ENCODE results near the gene MTHFR. TPM values are rescaled to one million over a fixed set of nuclear protein-coding genes. Genes with fewer than 3 reads are reported as not detected.

The MTHFR gene
- total RNA-seq, 1 experiment from 2014 or later, result 18.2 TPM

DNA sequence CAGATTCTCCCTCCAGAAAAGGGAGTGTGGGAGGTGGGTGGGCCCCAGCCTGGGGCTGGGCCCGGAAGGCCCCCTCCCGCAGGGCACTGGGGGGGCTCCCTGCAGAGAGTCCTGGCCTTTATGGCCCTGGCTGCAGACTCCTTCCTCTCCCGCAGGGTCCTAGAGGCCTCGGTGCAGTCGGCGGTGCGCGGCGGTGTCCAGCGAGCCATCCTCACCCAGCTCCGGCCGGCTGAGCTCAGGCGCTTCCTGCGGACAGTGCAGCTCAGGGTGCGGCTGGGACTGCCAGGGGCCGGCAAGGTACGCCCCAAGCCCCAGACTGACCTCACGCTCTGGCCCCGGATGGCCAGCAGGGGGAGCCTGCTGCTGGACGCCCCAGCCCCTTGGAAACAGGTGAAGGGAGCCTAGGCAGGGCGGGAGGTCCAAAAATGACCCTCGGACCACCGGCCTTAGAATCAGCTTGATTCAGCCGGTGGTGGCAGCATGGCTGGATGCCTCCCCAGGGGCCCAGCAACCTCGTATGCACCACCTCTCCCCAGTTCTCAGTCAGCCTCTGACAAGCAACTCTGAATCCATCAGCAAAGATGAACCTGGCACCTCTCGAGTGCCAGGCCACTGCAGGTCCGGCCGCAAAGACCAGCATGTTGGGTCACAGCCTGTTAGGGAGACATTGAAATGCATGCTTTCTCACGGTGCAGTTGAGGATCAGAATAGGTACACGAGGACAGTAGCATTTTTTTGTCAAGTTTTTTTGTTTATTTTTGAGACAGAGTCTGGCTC lies 20.6 kb downstream of the MTHFR start:
- peak overlapping the region in 1 of 2 experiments; percentile 29; a peak in 1 of 5 replicates for H3K4me3 Mint-ChIP-seq
- no peak overlapping the region for H3K9ac ChIP-seq (ENCODE audit: extremely low read depth, insufficient read length, low read length)

More for the DNA sequence above, 20.6 kb downstream of the MTHFR start:
- no peaks in the 10 kb centered on the region for H3K27me3 ChIP-seq (ENCODE audit: insufficient read depth, low read length)
- H3K9me3 Mint-ChIP-seq, result no peaks in the 10 kb centered on the region
- H2BK15ac ChIP-seq (ENCODE audit: low read depth, low read length), result no peak overlapping the region
- H3K9me3 ChIP-seq (ENCODE audit: control insufficient read depth, low read depth, low read length), result no peaks in the 10 kb centered on the region
- WGBS (ENCODE audit: extremely low coverage, insufficient read length, low lambda C conversion rate), result no CpG with 5 or more reads among the region's 30 CpGs
- no peak overlapping the region for H3K18ac ChIP-seq (ENCODE audit: insufficient read length, low read depth, low read length)
- no peak overlapping the region for H2BK12ac ChIP-seq (ENCODE audit: insufficient read length, low read depth, low read length)
- no peaks in the 10 kb centered on the region for H3K79me2 ChIP-seq (ENCODE audit: insufficient read depth, low read length)
- peaks cover 25 to 34% of the 10 kb centered on the region in 2 experiments for H3K4me1 Mint-ChIP-seq
- H3K4me1 ChIP-seq (ENCODE audit: insufficient read depth, low read length), result peaks cover 6% of the 10 kb centered on the region; the same call in 1 of the 2 replicates
- H3K56ac ChIP-seq (ENCODE audit: insufficient read length, low read depth, low read length), result no peak overlapping the region
- H3K79me1 ChIP-seq (ENCODE audit: insufficient read depth, low read depth, low read length, poor library complexity, severe bottlenecking), result no peaks in the 10 kb centered on the region
- no peak overlapping the region for H3K14ac ChIP-seq (ENCODE audit: insufficient read depth, low read length)
- no peak overlapping the region for H2BK5ac ChIP-seq (ENCODE audit: insufficient read length, low read length)
- H2AK5ac ChIP-seq (ENCODE audit: insufficient read length, low read length), result no peak overlapping the region
- no peak overlapping the region for H3K27ac ChIP-seq (ENCODE audit: insufficient read length, low read depth, low read length)
- peaks cover 0 to under 1% (median 0%) of the 10 kb centered on the region in 3 experiments; a peak in 1 of 7 replicates for H3K36me3 Mint-ChIP-seq (ENCODE audit: insufficient read depth in 1 of 3, low read depth in 3 of 3)
- no peak overlapping the region for H4K8ac ChIP-seq (replicated peaks; ENCODE audit: insufficient read length, low read depth, low read length)
- H2AFZ ChIP-seq (ENCODE audit: low read length), result no peak overlapping the region
- H4K91ac ChIP-seq (ENCODE audit: insufficient read length, low read depth, low read length), result no peak overlapping the region
- no peak overlapping the region for H3K23ac ChIP-seq (ENCODE audit: insufficient read length, low read depth, low read length)
- no peak overlapping the region for H2BK20ac ChIP-seq (ENCODE audit: low read depth, low read length, poor library complexity, severe bottlenecking)
- H4K5ac ChIP-seq (ENCODE audit: insufficient read length, low read depth, low read length), result no peak overlapping the region
- TF ChIP-seq, protein P1, sequence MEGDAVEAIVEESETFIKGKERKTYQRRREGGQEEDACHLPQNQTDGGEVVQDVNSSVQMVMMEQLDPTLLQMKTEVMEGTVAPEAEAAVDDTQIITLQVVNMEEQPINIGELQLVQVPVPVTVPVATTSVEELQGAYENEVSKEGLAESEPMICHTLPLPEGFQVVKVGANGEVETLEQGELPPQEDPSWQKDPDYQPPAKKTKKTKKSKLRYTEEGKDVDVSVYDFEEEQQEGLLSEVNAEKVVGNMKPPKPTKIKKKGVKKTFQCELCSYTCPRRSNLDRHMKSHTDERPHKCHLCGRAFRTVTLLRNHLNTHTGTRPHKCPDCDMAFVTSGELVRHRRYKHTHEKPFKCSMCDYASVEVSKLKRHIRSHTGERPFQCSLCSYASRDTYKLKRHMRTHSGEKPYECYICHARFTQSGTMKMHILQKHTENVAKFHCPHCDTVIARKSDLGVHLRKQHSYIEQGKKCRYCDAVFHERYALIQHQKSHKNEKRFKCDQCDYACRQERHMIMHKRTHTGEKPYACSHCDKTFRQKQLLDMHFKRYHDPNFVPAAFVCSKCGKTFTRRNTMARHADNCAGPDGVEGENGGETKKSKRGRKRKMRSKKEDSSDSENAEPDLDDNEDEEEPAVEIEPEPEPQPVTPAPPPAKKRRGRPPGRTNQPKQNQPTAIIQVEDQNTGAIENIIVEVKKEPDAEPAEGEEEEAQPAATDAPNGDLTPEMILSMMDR (conservative IDR thresholded peaks at IDR 0.05), result peak; percentile 96
- no peak overlapping the region for H3K27ac Mint-ChIP-seq
- no peak overlapping the region for H3K4me2 ChIP-seq (ENCODE audit: insufficient read depth, insufficient read length, low read length)
- H2BK120ac ChIP-seq (ENCODE audit: low read depth, low read length, poor library complexity, severe bottlenecking), result no peak overlapping the region
- peaks cover 1% of the 10 kb centered on the region; the same call in 1 of the 2 replicates for H3K27me3 Mint-ChIP-seq (ENCODE audit: low read depth)
- no peak overlapping the region for H3K4ac ChIP-seq (ENCODE audit: low read depth, low read length)
- DNase-seq, result peak; percentile 93
- H4K20me1 ChIP-seq (ENCODE audit: control insufficient read depth, insufficient read depth, insufficient read length), result no peaks in the 10 kb centered on the region
- H3T11ph ChIP-seq (ENCODE audit: low read length), result no peak overlapping the region
- no peaks in the 10 kb centered on the region for H3K23me2 ChIP-seq (ENCODE audit: insufficient read length, low read depth, low read length, poor library complexity, severe bottlenecking)
